Measurements from ENCODE around the gene ZMYND12. TPM values are rescaled to one million over a fixed set of nuclear protein-coding genes. Genes with fewer than 3 reads are reported as not detected.

ZMYND12 gene
- total and polyA plus RNA-seq, 7 experiments from 2014 or later = 0.14 to 1.6 (median 1.1) TPM

GRCh38 chr1:42463921-42464320, 8.1 kb upstream of the ZMYND12 start:
- Histone ChIP-seq H3K4me3 (ENCODE audit: low read length) (no peak overlapping the region), H3K4me1 (ENCODE audit: control insufficient read depth in 2 of 2, insufficient read depth in 2 of 2, low read length in 2 of 2) (peaks cover 6 to 13% of the 10 kb centered on the region in 2 donors), H3K27ac (ENCODE audit: low read depth, low read length) (peak overlapping the region; percentile 86), H3K9me3 (ENCODE audit: control insufficient read depth in 2 of 3, low read length in 3 of 3) (no peaks in the 10 kb centered on the region), H3K27me3 (ENCODE audit: control insufficient read depth in 2 of 2, insufficient read depth in 2 of 2, low read length in 2 of 2) (no peaks in the 10 kb centered on the region), H3K36me3 (ENCODE audit: control insufficient read depth in 2 of 3, insufficient read depth in 3 of 3, low read length in 3 of 3) (peaks cover 0 to 6% (median 6%) of the 10 kb centered on the region in 3 experiments)
- Mint-ChIP-seq H3K4me3 (peak overlapping the region; percentile 74 to 92 (median 86)), H3K4me1 (peaks cover 11 to 49% (median 41%) of the 10 kb centered on the region in 7 donors), H3K27ac (peak overlapping the region; percentile 19 to 98 (median 93)), H3K36me3 (peaks cover 4 to 30% (median 18%) of the 10 kb centered on the region in 5 donors), H3K9me3 (no peaks in the 10 kb centered on the region), H3K27me3 (peaks cover 0 to 23% (median 0%) of the 10 kb centered on the region in 5 donors)
- DNase-seq (no peak), ATAC-seq (no peak)
- ChIA-PET CTCF (no interaction called here), POLR2A (interaction anchor here (1.7 kb wide), 1 partner anchor 303 kb away, joined by 4 read pairs; the partner anchor contains the start of genes C1orf50 and P3H1)
- intact Hi-C loops (cut with micrococcal nuclease) = loop anchor here (1.0 to 5.0 kb wide), 11 partner anchors 9 to 1188 kb away; partner anchors contain the start of genes PPIH (in 2 of the 2), YBX1 (in 2 of the 2), ZNF691 (in 2 of the 2) and ERMAP (in 1 of the 2)

- Histone ChIP-seq H3K27me3 (ENCODE audit: control insufficient read depth in 2 of 2, insufficient read depth in 2 of 2, low read length in 2 of 2) (no peaks in the 10 kb centered on the region), H3K27ac (ENCODE audit: low read depth, low read length) (peak within 1 kb of the TSS; percentile 86), H3K36me3 (ENCODE audit: control insufficient read depth in 2 of 3, insufficient read depth in 3 of 3, low read length in 3 of 3) (peaks cover 0 to 6% (median 6%) of the 10 kb centered on the region in 3 experiments), H3K4me3 (ENCODE audit: low read length) (peak within 1 kb of the TSS; percentile 50), H3K9me3 (ENCODE audit: control insufficient read depth in 2 of 3, low read length in 3 of 3) (no peaks in the 10 kb centered on the region), H3K4me1 (ENCODE audit: control insufficient read depth in 2 of 2, insufficient read depth in 2 of 2, low read length in 2 of 2) (peaks cover 14 to 18% of the 10 kb centered on the region in 2 donors)
- peak; percentile 75 to 99 (median 98) for DNase-seq
- Mint-ChIP-seq H3K4me3 (peak within 1 kb of the TSS; percentile 74 to 92 (median 86)), H3K9me3 (no peaks in the 10 kb centered on the region), H3K27ac (peak within 1 kb of the TSS; percentile 87 to 98 (median 93)), H3K27me3 (peaks cover 0 to 20% (median 0%) of the 10 kb centered on the region in 5 donors), H3K36me3 (peaks cover 7 to 34% (median 16%) of the 10 kb centered on the region in 5 donors), H3K4me1 (peaks cover 14 to 57% (median 49%) of the 10 kb centered on the region in 7 donors)
- ATAC-seq = peak; percentile 99
- ChIA-PET CTCF (interaction anchor here (1.0 kb wide), 1 partner anchor 284 kb away, joined by 3 read pairs; no protein-coding TSS in a partner anchor), POLR2A (interaction anchor here (0.6 to 1.7 kb wide), 4 partner anchors 68 to 304 kb away, joined by 3 to 10 read pairs (median 4); partner anchors contain the start of genes C1orf50, P3H1 and YBX1)
- intact Hi-C loops (cut with micrococcal nuclease) = loop anchor here (1.0 to 5.0 kb wide), 11 partner anchors 8 to 1189 kb away; partner anchors contain the start of genes PPIH (in 2 of the 2), YBX1 (in 2 of the 2), ZNF691 (in 2 of the 2) and ERMAP (in 1 of the 2)
Measured at GRCh38 chr1:42462828-42463763, 7.3 kb upstream of the ZMYND12 start, which contains the start of gene CCDC30. Gene CCDC30 (plus strand): TSS chr1:42463286. CDS start chr1:42480552, 17,266 bp downstream.

GRCh38 chr1:42461196-42461595, 5.4 kb upstream of the ZMYND12 start:
- Histone ChIP-seq H3K27me3 (ENCODE audit: control insufficient read depth in 2 of 2, insufficient read depth in 2 of 2, low read length in 2 of 2) (no peaks in the 10 kb centered on the region), H3K4me3 (ENCODE audit: low read length) (no peak overlapping the region), H3K27ac (ENCODE audit: low read depth, low read length) (peak overlapping the region; percentile 84), H3K4me1 (ENCODE audit: control insufficient read depth in 2 of 2, insufficient read depth in 2 of 2, low read length in 2 of 2) (peaks cover 24 to 30% of the 10 kb centered on the region in 2 donors), H3K36me3 (ENCODE audit: control insufficient read depth in 2 of 3, insufficient read depth in 3 of 3, low read length in 3 of 3) (peaks cover 0 to 10% (median 6%) of the 10 kb centered on the region in 3 experiments), H3K9me3 (ENCODE audit: control insufficient read depth in 2 of 3, low read length in 3 of 3) (no peaks in the 10 kb centered on the region)
- Mint-ChIP-seq H3K4me1 (peaks cover 24 to 69% (median 60%) of the 10 kb centered on the region in 7 donors), H3K4me3 (no peak overlapping the region), H3K27ac (peak overlapping the region in 5 of 9 donors; percentile 54 to 93 (median 67)), H3K36me3 (peaks cover 11 to 37% (median 24%) of the 10 kb centered on the region in 5 donors), H3K9me3 (no peaks in the 10 kb centered on the region), H3K27me3 (peaks cover 0 to 16% (median 0%) of the 10 kb centered on the region in 5 donors)
- DNase-seq (no peak), ATAC-seq (no peak)
- POLR2A ChIA-PET = no interaction called here
- intact Hi-C loops (cut with micrococcal nuclease) = loop anchor here in 1 of 2 donors (5.0 kb wide), 3 partner anchors 386 to 1191 kb away; partner anchors contain the start of genes KDM4A, SLC2A1 and ZNF691
- CTCF ChIA-PET = no interaction called here

- Histone ChIP-seq H3K9me3 (ENCODE audit: control insufficient read depth in 2 of 3, low read length in 3 of 3) (no peaks in the 10 kb centered on the region), H3K27me3 (ENCODE audit: control insufficient read depth in 2 of 2, insufficient read depth in 2 of 2, low read length in 2 of 2) (no peaks in the 10 kb centered on the region), H3K4me1 (ENCODE audit: control insufficient read depth in 2 of 2, insufficient read depth in 2 of 2, low read length in 2 of 2) (peaks cover 17 to 23% of the 10 kb centered on the region in 2 donors), H3K36me3 (ENCODE audit: control insufficient read depth in 2 of 3, insufficient read depth in 3 of 3, low read length in 3 of 3) (peaks cover 0 to 10% (median 6%) of the 10 kb centered on the region in 3 experiments), H3K4me3 (ENCODE audit: low read length) (peak overlapping the region; percentile 100), H3K27ac (ENCODE audit: low read depth, low read length) (peak overlapping the region; percentile 91)
- peak overlapping the region; percentile 95 to 100 (median 98) for H3K27ac Mint-ChIP-seq
- H3K9me3 Mint-ChIP-seq = peaks cover 0 to 1% (median 0%) of the 10 kb centered on the region in 11 donors
- H3K4me3 Mint-ChIP-seq = peak overlapping the region; percentile 85 to 99 (median 96)
- peaks cover 11 to 32% (median 24%) of the 10 kb centered on the region in 5 donors for H3K36me3 Mint-ChIP-seq
- peak; percentile 59 for ATAC-seq
- H3K27me3 Mint-ChIP-seq = no peaks in the 10 kb centered on the region
- DNase-seq = peak in 2 of 9 donors; percentile 58 to 69
- ChIA-PET POLR2A (interaction anchor here (0.6 to 2.2 kb wide), 13 partner anchors 11 to 531 kb away, joined by 3 to 17 read pairs (median 5); partner anchors contain the start of genes C1orf50, FOXJ3, P3H1 and PPIH), CTCF (interaction anchor here (1.0 kb wide), 1 partner anchor 16 kb away, joined by 4 read pairs; no protein-coding TSS in a partner anchor)
- peaks cover 23 to 55% (median 41%) of the 10 kb centered on the region in 7 donors for H3K4me1 Mint-ChIP-seq
- intact Hi-C loops (cut with micrococcal nuclease) = loop anchor here (1.0 to 10.0 kb wide), 14 partner anchors 74 to 1594 kb away; partner anchors contain the start of genes C1orf50 (in 2 of the 2), FOXJ3 (in 2 of the 2), P3H1 (in 2 of the 2) and CITED4 (in 1 of the 2)
Measured at GRCh38 chr1:42456754-42457089, 900 bp upstream of the ZMYND12 start.

GRCh38 chr1:42454403-42454802, 1.4 kb downstream of the ZMYND12 start:
- Mint-ChIP-seq H3K9me3 (peaks cover 0 to 1% (median 0%) of the 10 kb centered on the region in 11 donors), H3K4me3 (peak overlapping the region in 6 of 10 donors; percentile 11 to 60 (median 30)), H3K36me3 (peaks cover 4 to 17% (median 11%) of the 10 kb centered on the region in 5 donors), H3K4me1 (peaks cover 22 to 37% (median 27%) of the 10 kb centered on the region in 7 donors), H3K27me3 (peaks cover 0 to 4% (median 0%) of the 10 kb centered on the region in 5 donors), H3K27ac (peak overlapping the region in 5 of 9 donors; percentile 14 to 98 (median 31))
- Histone ChIP-seq H3K4me1 (ENCODE audit: control insufficient read depth in 2 of 2, insufficient read depth in 2 of 2, low read length in 2 of 2) (peaks cover 17 to 23% of the 10 kb centered on the region in 2 donors), H3K36me3 (ENCODE audit: control insufficient read depth in 2 of 3, insufficient read depth in 3 of 3, low read length in 3 of 3) (peaks cover 0 to 4% (median 0%) of the 10 kb centered on the region in 3 experiments), H3K9me3 (ENCODE audit: control insufficient read depth in 2 of 3, low read length in 3 of 3) (no peaks in the 10 kb centered on the region), H3K4me3 (ENCODE audit: low read length) (no peak overlapping the region), H3K27me3 (ENCODE audit: control insufficient read depth in 2 of 2, insufficient read depth in 2 of 2, low read length in 2 of 2) (no peaks in the 10 kb centered on the region), H3K27ac (ENCODE audit: low read depth, low read length) (no peak overlapping the region)
- DNase-seq = no peak
- intact Hi-C loops (cut with micrococcal nuclease) = loop anchor here (10.0 kb wide), 3 partner anchors 280 to 790 kb away; no protein-coding TSS in a partner anchor
- CTCF ChIA-PET = interaction anchor here (0.6 kb wide), 1 partner anchor 490 kb away, joined by 3 read pairs; no protein-coding TSS in a partner anchor
- POLR2A ChIA-PET = no interaction called here
- ATAC-seq = no peak
